ENCODE data around the gene LILRA2.
"Not testable (repeated sequence)": the region's sequence is repeated elsewhere in the genome, so short reads cannot be mapped to it uniquely, and the experiment has no call there.

Gene LILRA2

GRCh38 chr19:54558339-54558738 lies 15.3 kb upstream of the LILRA2 start:
- TF ChIP-seq EZH2 (IDR thresholded peaks at IDR 0.05; ENCODE audit: borderline replicate concordance, low read length): no peak
- TF ChIP-seq CTCF (IDR thresholded peaks at IDR 0.05; ENCODE audit: low read length): no peak

GRCh38 chr19:54560881-54561385 lies 12.7 kb upstream of the LILRA2 start:
- no peaks in the 10 kb centered on the region for H3K9me3 ChIP-seq (ENCODE audit: low read length)
- no peak overlapping the region for H3K9ac ChIP-seq (ENCODE audit: low read length)
- no peaks in the 10 kb centered on the region for H3K9me2 ChIP-seq (ENCODE audit: low read depth, low read length)
- no peak overlapping the region for H3K4me2 ChIP-seq (ENCODE audit: low read length)
- H3K79me2 ChIP-seq (ENCODE audit: insufficient read depth, low read length): no peaks in the 10 kb centered on the region
- no peaks in the 10 kb centered on the region for H3K27me3 ChIP-seq (ENCODE audit: insufficient read depth, low read length)
- no peaks in the 10 kb centered on the region for H3K36me3 ChIP-seq (ENCODE audit: insufficient read depth, low read length)
- no peak for TF ChIP-seq EZH2 (IDR thresholded peaks at IDR 0.05; ENCODE audit: borderline replicate concordance, low read length)
- no peaks in the 10 kb centered on the region for H3K4me1 ChIP-seq (ENCODE audit: insufficient read depth, low read length, severe bottlenecking)
- no peak overlapping the region for H2AFZ ChIP-seq (ENCODE audit: low read length)
- H4K20me1 ChIP-seq (ENCODE audit: insufficient read depth, low read length): no peaks in the 10 kb centered on the region
- H3K4me3 ChIP-seq (ENCODE audit: low read depth, low read length, poor library complexity, severe bottlenecking): no peak overlapping the region
- no peaks in the 10 kb centered on the region for H3F3A ChIP-seq (ENCODE audit: insufficient read depth, low read length)
- H3K27ac ChIP-seq (ENCODE audit: low read depth, low read length, poor library complexity, severe bottlenecking): no peak overlapping the region

More at GRCh38 chr19:54558339-54558738, 15.3 kb upstream of the LILRA2 start:
- Histone ChIP-seq H3K4me3 (ENCODE audit: low read depth, low read length, poor library complexity, severe bottlenecking) (no peak overlapping the region), H3K9me3 (ENCODE audit: low read length) (no peaks in the 10 kb centered on the region), H3K4me1 (ENCODE audit: insufficient read depth, low read length, severe bottlenecking) (no peaks in the 10 kb centered on the region), H3K9me2 (ENCODE audit: low read depth, low read length) (no peaks in the 10 kb centered on the region), H3K4me2 (ENCODE audit: low read length) (no peak overlapping the region), H2AFZ (ENCODE audit: low read length) (no peak overlapping the region), H3K79me2 (ENCODE audit: insufficient read depth, low read length) (no peaks in the 10 kb centered on the region), H3K9ac (ENCODE audit: low read length) (no peak overlapping the region), H3F3A (ENCODE audit: insufficient read depth, low read length) (no peaks in the 10 kb centered on the region), H3K27me3 (ENCODE audit: insufficient read depth, low read length) (no peaks in the 10 kb centered on the region), H3K27ac (ENCODE audit: low read depth, low read length, poor library complexity, severe bottlenecking) (no peak overlapping the region), H3K36me3 (ENCODE audit: insufficient read depth, low read length) (no peaks in the 10 kb centered on the region), H4K20me1 (ENCODE audit: insufficient read depth, low read length) (no peaks in the 10 kb centered on the region)

GRCh38 chr19:54561840-54562239 lies 11.8 kb upstream of the LILRA2 start:
- Histone ChIP-seq H3K4me1 (ENCODE audit: insufficient read depth, low read length, severe bottlenecking) (no peaks in the 10 kb centered on the region), H3K9me3 (ENCODE audit: low read length) (no peaks in the 10 kb centered on the region), H3K4me3 (ENCODE audit: low read depth, low read length, poor library complexity, severe bottlenecking) (no peak overlapping the region), H3K79me2 (ENCODE audit: insufficient read depth, low read length) (no peaks in the 10 kb centered on the region), H3K36me3 (ENCODE audit: insufficient read depth, low read length) (no peaks in the 10 kb centered on the region), H4K20me1 (ENCODE audit: insufficient read depth, low read length) (no peaks in the 10 kb centered on the region), H3K4me2 (ENCODE audit: low read length) (no peak overlapping the region), H3K9ac (ENCODE audit: low read length) (no peak overlapping the region), H3F3A (ENCODE audit: insufficient read depth, low read length) (no peaks in the 10 kb centered on the region), H2AFZ (ENCODE audit: low read length) (no peak overlapping the region), H3K27me3 (ENCODE audit: insufficient read depth, low read length) (no peaks in the 10 kb centered on the region), H3K9me2 (ENCODE audit: low read depth, low read length) (no peaks in the 10 kb centered on the region), H3K27ac (ENCODE audit: low read depth, low read length, poor library complexity, severe bottlenecking) (no peak overlapping the region)
- TF ChIP-seq CTCF (IDR thresholded peaks at IDR 0.05; ENCODE audit: low read length) (no peak), EZH2 (IDR thresholded peaks at IDR 0.05; ENCODE audit: borderline replicate concordance, low read length) (no peak)

GRCh38 chr19:54563206-54563605 lies 10.4 kb upstream of the LILRA2 start:
- H2AFZ ChIP-seq (ENCODE audit: low read length); H3K4me2 ChIP-seq (ENCODE audit: low read length); H3K4me3 ChIP-seq (ENCODE audit: low read depth, low read length, poor library complexity, severe bottlenecking); H3K9me2 ChIP-seq (ENCODE audit: low read depth, low read length); H3K36me3 ChIP-seq (ENCODE audit: insufficient read depth, low read length); H3K27me3 ChIP-seq (ENCODE audit: insufficient read depth, low read length); H3K9me3 ChIP-seq (ENCODE audit: low read length); H3K79me2 ChIP-seq (ENCODE audit: insufficient read depth, low read length); H3F3A ChIP-seq (ENCODE audit: insufficient read depth, low read length); H3K9ac ChIP-seq (ENCODE audit: low read length); H4K20me1 ChIP-seq (ENCODE audit: insufficient read depth, low read length); H3K27ac ChIP-seq (ENCODE audit: low read depth, low read length, poor library complexity, severe bottlenecking); H3K4me1 ChIP-seq (ENCODE audit: insufficient read depth, low read length, severe bottlenecking): not testable (repeated sequence)

Data from OCI-LY1 (cell line).